Fibroblast of lung (primary cell): ENCODE results near the gene MRPS27. TPM values are rescaled to one million over a fixed set of nuclear protein-coding genes. Genes with fewer than 3 reads are reported as not detected.

ENCODE experiments used
- DNase-seq, 2 donors: peaks; one replicate each; pipeline versions ENCODE4 v3.0.0 to v3.0.0-alpha.2; 2010; ENCODE audit warnings: low read depth in 2 of 2
- H2AFZ ChIP-seq: 2 replicates; pipeline ENCODE4 v1.5.1; 2012; ENCODE audit warnings: low read length, control low read depth, inconsistent platforms
- H3K27ac ChIP-seq: 2 replicates; pipeline ENCODE4 v1.5.1; 2011; ENCODE audit warnings: low read length, control low read depth; ENCODE audit not compliant: insufficient read depth
- H3K27me3 ChIP-seq: 2 replicates; pipeline ENCODE4 v1.5.1; 2011; ENCODE audit warnings: mild to moderate bottlenecking, low read length; ENCODE audit not compliant: control insufficient read depth, insufficient read depth
- H3K36me3 ChIP-seq: 2 replicates; pipeline ENCODE4 v1.5.1; 2011; ENCODE audit warnings: low read length; ENCODE audit not compliant: control insufficient read depth, insufficient read depth
- H3K4me1 ChIP-seq: 2 replicates; pipeline ENCODE4 v1.5.1; 2011; ENCODE audit warnings: low read length; ENCODE audit not compliant: control insufficient read depth, insufficient read depth; ENCODE audit errors: extremely low read depth
- H3K4me2 ChIP-seq: 2 replicates; pipeline ENCODE4 v1.5.1; 2011; ENCODE audit warnings: low read length, control low read depth; ENCODE audit not compliant: insufficient read depth; ENCODE audit errors: extremely low read depth
- H3K4me3 ChIP-seq, 4 experiments: fragments of 200-600 bp in 1 of 4; sonication (generic) in 1 of 4; replicated peaks in 1 of 4; 2 replicates each; pipeline ENCODE4 v1.5.1; 2011 to 2016; ENCODE audit warnings: low read length in 4 of 4, low read depth in 3 of 4, mild to moderate bottlenecking in 3 of 4, control low read depth in 2 of 4, inconsistent platforms in 1 of 4, mixed read lengths in 1 of 4; ENCODE audit not compliant: insufficient read depth in 1 of 4; ENCODE audit errors: control extremely low read depth in 1 of 4
- H3K79me2 ChIP-seq: 2 replicates; pipeline ENCODE4 v1.5.1; 2012; ENCODE audit warnings: mild to moderate bottlenecking, low read length, inconsistent platforms; ENCODE audit not compliant: control insufficient read depth, insufficient read depth
- H3K9ac ChIP-seq: 2 replicates; pipeline ENCODE4 v1.5.1; 2011; ENCODE audit warnings: mild to moderate bottlenecking, low read length, control low read depth; ENCODE audit not compliant: insufficient read depth
- H3K9me3 ChIP-seq: 2 replicates; pipeline ENCODE4 v1.5.1; 2012; ENCODE audit warnings: low read depth, low read length; ENCODE audit not compliant: control insufficient read depth, insufficient read depth
- H4K20me1 ChIP-seq: 2 replicates; pipeline ENCODE4 v1.5.1; 2011; ENCODE audit warnings: low read length; ENCODE audit not compliant: control insufficient read depth, insufficient read depth; ENCODE audit errors: extremely low read depth
- CTCF ChIP-seq, 2 donors: IDR thresholded peaks in 1 of 2; conservative IDR thresholded peaks in 1 of 2; 1 replicate in 1 of 2; 2 replicates in 1 of 2; pipeline ENCODE4 v1.5.1; 2011 to 2012; ENCODE audit warnings: low read length in 2 of 2, control low read depth in 1 of 2, inconsistent platforms in 1 of 2, low read depth in 1 of 2, mild to moderate bottlenecking in 1 of 2
- EZH2 ChIP-seq: IDR thresholded peaks from 2 replicates; pipeline ENCODE4 v1.5.1; 2012; ENCODE audit warnings: low read length, control low read depth, mild to moderate bottlenecking; ENCODE audit errors: missing control alignments
- polyA plus RNA-seq, 2 donors: library from polyadenylated mRNA; depleted of rRNA in 1 of 2; stranded (reverse) in 1 of 2; unstranded in 1 of 2; fragments of >200 nt; gene quantifications; 2 replicates each; pipeline ENCODE4 v1.2.1, GENCODE V29; 2011 to 2012; ENCODE audit warnings: missing spikeins in 1 of 2
- total RNA-seq: library from RNA; depleted of rRNA; stranded (reverse); fragments of >200 nt; gene quantifications from 2 replicates; pipeline ENCODE4 v1.2.1, GENCODE V29; 2014

The MRPS27 gene
- total and polyA plus RNA-seq, 2 donors (not counting 1 experiment from before 2014, with no cell fraction given): 67.2 to 86.5 TPM

GRCh38 chr5:72234265-72234700 lies 85.8 kb downstream of the MRPS27 start:
- Histone ChIP-seq H3K4me2 (no peak overlapping the region), H3K9me3 (no peaks in the 10 kb centered on the region), H3K9ac (no peak overlapping the region), H4K20me1 (no peaks in the 10 kb centered on the region), H3K4me1 (no peaks in the 10 kb centered on the region), H3K79me2 (no peaks in the 10 kb centered on the region), H3K36me3 (no peaks in the 10 kb centered on the region), H3K4me3 (no peak overlapping the region), H3K27me3 (no peaks in the 10 kb centered on the region), H2AFZ (no peak overlapping the region), H3K27ac (no peak overlapping the region)
- no peak for TF ChIP-seq CTCF (conservative IDR thresholded peaks at IDR 0.05 in 1 of 2, IDR thresholded peaks at IDR 0.05 in 1 of 2; ENCODE audit: low read depth in 1 of 2, low read length in 2 of 2)
- TF ChIP-seq EZH2: no peak
- peak; percentile 53 to 89 for DNase-seq

GRCh38 chr5:72233835-72234234 lies 86.2 kb downstream of the MRPS27 start:
- Histone ChIP-seq H4K20me1 (no peaks in the 10 kb centered on the region), H3K27ac (no peak overlapping the region), H3K9ac (no peak overlapping the region), H3K36me3 (no peaks in the 10 kb centered on the region), H3K4me1 (no peaks in the 10 kb centered on the region), H3K79me2 (no peaks in the 10 kb centered on the region), H3K9me3 (no peaks in the 10 kb centered on the region), H3K4me3 (no peak overlapping the region), H2AFZ (no peak overlapping the region), H3K27me3 (no peaks in the 10 kb centered on the region), H3K4me2 (no peak overlapping the region)
- no peak for DNase-seq
- TF ChIP-seq EZH2: no peak

- Histone ChIP-seq H3K9me3 (no peaks in the 10 kb centered on the region), H3K4me2 (no peak overlapping the region), H3K4me3 (no peak overlapping the region), H3K27me3 (no peaks in the 10 kb centered on the region), H3K36me3 (no peaks in the 10 kb centered on the region), H3K79me2 (no peaks in the 10 kb centered on the region), H3K4me1 (no peaks in the 10 kb centered on the region), H4K20me1 (no peaks in the 10 kb centered on the region), H3K9ac (no peak overlapping the region), H2AFZ (no peak overlapping the region), H3K27ac (no peak overlapping the region)
- TF ChIP-seq CTCF (conservative IDR thresholded peaks at IDR 0.05 in 1 of 2, IDR thresholded peaks at IDR 0.05 in 1 of 2; ENCODE audit: low read depth in 1 of 2, low read length in 2 of 2) (no peak), EZH2 (no peak)
- no peak for DNase-seq
Observed at GRCh38 chr5:72232838-72233237, 87.2 kb downstream of the MRPS27 start.
